T-helper 2 cell (primary cell): ENCODE measurements around the gene USH1C.

Source experiments
- DNase-seq, 5 experiments: peaks; one replicate each; pipeline versions ENCODE4 v3.0.0 to v3.0.0-alpha.2; 2012 to 2022
- total RNA-seq, 2 donors: gene quantifications; one replicate each; lab custom pipeline; 2026; lab: John Stamatoyannopoulos, UW

Gene USH1C
- 0 reads per million in 2 donors for total RNA-seq

DNA sequence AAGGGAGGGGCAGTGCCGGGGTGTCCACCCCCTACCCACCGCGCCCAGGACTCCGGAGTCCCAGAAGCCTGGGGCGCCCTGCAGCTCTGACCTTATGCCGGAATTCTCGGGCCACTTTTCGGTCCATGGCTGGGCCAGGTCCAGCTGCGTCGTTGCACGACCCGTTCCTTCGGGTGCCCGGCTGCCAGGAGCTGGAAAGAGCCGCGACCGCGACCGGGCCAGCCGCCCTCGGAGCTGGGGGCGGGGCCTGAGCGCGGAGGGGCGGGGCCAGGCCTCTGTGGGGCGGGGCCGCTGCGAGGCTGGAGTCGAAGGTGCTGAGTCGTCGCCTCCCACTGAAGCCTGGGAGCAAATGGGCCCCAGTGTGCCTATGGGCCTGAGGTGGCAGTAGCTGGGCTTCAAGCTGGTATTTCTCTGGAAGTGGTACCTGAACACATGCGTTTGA, at the start of gene USH1C:
Gene USH1C, minus strand, starts transcription at position 236 of the 442 bp plus-strand sequence. Its CDS starts 109 bp downstream, at position 127.
- no peak for DNase-seq

GRCh38 chr11:17593466-17594245, 49.4 kb upstream of the USH1C start:
- DNase-seq: no peak

GRCh38 chr11:17591293-17591692, 47.1 kb upstream of the USH1C start:
- DNase-seq: no peak

DNA sequence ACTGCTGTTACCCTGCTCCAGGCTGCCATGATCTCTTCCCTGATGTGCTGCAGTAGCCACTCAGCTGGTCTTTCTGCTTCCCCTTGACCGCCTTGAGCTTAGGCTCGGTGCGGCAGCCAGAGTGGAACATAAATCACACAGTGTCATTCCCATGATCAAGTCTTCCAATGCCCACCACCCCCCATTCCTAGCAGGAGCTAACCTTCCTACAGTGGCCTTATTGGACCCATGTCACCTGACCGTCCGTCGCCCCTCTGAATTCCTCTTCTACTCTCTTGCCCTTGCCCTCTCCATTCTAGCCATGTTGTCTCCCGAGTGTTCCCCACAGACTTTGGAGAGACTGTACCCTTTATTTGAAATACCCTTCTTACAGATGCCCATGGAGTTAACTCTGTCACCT, 46.2 kb upstream of the USH1C start:
- no peak for DNase-seq

DNA sequence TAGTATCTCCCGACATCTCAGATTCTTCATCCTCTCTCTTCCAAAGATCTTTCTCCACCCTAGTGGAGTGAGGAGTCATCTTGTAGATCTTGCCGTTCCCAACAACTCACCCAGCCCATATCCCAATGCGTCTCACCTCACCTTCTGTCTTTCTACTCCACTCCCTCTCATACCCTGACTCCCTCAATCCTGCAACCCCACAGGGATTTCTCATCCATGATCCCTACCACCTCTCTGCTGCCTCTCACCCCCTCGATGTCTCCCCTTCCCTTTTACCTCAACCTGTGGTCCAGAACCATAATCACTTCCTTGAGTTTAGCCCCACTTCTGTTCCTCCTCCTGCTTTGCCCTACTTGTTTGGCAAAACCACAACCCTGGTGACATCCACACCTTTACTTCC, 44.5 kb upstream of the USH1C start:
- DNase-seq: no peak

DNA sequence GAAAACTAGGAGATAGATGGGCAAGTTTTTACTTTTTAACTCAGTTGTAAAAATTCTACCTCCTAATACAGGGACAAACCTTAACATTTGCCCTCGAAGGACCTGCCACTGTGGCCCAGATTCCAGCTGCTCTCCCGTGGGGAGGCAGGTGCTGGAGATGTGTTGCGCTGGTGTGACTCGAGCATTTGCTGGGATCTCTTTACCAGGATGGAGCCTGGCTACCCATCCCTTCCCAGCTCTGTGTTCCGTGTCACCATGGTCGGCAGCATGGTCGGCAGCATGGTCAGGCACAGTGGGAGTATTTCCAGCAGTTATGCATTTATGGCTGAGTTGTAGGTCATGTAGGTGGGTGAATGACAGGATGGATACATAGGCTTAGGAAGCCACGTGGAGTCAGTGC, 44.0 kb upstream of the USH1C start:
- DNase-seq: no peak

- DNase-seq: no peak
Measured at GRCh38 chr11:17585911-17586695, 41.9 kb upstream of the USH1C start.

- DNase-seq: no peak
Measured at GRCh38 chr11:17581732-17582053, 37.5 kb upstream of the USH1C start.

DNA sequence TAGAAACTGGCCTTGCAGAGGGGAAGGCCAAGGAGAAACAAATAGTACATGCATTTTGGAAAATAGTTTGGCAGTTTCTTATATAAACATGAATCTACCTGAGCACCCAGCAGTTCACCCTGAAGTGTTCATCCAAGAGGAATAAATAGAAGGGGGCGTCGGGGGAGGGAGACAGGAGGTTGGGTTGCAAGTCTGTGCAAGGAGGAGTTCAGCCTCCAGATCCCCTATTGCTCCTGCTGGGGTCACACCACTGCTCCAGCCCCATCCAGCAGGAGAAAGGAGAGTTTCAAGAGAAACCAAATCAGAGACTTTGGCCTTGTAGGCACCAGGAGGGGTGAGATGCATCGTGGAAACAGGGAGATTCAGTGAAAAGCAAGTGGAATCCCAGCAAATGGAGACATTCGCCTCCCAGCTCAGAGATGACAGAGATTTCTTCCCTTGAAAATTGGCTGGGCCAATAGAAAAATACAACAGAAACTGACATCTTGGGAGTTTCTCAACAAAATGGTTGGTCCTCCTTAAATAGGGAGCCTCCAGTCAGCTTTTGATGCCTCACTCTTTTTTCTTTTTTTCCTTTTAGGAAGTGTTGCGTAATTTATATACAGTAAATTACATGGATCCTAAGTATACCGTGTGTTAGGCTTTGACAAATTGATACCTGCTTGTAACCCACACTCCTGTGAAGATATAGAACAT, 37.0 kb upstream of the USH1C start:
- no peak for DNase-seq

DNA sequence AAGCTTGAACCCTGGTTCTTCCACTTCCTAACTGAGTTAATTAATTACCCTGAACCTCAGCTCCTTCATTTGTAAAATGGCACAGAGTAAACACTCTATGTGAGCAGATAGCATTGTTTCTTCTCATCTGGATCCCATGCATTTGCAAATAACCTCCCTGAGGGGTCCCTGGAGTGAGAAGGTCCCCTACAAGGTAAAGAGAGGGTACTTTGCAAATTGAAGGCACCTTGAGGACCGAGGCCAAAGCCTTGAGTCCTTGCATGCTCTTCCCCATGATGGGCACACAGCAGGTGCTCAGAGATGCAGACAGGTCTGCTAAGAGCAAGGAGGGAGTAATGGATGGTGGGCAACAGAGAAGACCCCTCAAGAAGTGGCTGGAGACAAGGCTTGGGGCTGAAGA, 36.1 kb upstream of the USH1C start:
- no peak for DNase-seq

DNA sequence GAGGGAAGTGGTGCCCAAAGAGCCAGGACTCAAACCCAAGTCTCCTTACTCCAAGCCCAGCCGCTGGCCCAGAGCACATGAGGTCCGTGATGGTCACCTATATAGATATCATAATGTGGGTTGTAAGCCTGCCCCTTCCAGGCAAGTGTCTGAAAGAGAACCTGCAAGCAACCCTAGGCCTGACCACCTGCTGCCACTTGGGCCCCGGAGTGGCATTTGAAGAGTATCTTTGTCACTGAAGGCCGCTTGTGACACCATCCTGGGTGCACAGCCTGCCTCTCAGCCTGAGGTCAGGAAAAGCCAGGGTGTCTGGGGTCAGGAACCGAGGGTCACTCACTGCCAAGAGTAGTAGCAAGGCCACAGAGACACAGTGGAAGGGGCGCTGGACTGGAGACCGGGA, 35.2 kb upstream of the USH1C start:
- DNase-seq: no peak

GRCh38 chr11:17578958-17579357, 34.7 kb upstream of the USH1C start:
- no peak for DNase-seq

DNA sequence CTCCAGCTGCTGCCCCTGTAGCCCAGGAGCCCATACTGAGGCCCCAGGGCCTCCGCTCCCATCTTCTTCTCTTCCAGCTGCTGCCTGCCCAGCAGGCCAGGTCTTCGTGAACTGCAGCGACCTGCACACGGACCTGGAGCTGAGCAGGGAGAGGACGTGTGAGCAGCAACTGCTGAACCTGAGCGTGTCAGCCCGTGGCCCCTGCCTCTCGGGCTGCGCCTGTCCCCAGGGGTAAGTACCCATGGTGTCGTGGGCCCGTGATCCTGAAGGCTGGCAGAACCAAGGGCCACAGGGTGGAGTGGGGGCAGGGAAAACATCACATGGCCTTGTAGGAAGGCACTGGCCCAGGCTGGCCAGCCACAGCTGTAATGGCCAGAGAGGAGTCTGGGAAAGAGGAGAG, 34.1 kb upstream of the USH1C start:
- DNase-seq: no peak

DNA sequence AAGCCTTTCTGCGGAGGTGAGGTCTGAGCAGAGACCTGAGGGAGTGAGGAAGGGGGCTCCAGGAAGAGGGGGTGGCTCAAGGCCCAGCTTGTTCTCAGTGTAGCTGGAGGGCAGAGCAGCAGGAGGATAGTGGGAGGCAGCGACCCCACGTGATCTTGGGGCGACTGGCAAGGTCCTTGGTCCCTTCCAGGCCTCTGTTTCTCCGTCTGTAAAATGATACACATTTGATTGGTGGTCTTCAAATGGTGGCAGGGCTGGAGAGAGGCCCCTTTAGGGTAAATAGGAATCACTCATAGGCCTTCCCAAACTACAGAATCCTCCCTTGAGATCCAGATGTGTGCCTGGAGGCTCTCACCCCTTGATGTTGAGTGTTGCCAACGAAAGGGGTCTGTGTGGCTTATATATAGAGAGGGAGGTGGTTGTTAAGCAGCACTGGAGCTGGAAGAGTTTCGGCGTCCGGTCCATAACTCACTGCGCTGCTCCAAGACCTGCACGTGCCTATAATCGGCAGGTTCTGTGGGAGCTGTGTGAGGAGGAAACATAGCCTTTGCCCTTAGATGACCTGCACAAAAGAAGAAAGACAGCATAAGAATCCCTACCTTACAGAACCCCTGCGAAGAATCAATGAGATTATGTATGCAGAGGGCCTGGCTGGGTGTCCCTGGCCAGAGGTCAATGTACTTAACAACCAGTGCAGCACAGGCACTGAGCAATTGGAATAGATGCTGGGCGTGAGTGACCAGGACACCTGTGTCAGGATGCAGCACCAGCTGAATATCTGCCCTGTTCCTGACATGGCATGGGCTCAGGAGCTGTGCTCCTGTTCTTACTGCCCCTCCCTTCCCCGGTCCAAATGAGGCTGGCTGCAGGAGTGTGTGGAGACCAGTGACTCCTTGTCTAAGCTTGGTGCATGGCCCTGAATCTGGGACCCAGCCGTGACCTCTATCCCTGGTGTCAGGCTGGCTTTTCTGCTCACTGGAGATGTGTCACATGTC, 31.5 kb upstream of the USH1C start:
- DNase-seq: no peak

- DNase-seq: no peak
Measured at GRCh38 chr11:17574141-17575091, 30.2 kb upstream of the USH1C start.

DNA sequence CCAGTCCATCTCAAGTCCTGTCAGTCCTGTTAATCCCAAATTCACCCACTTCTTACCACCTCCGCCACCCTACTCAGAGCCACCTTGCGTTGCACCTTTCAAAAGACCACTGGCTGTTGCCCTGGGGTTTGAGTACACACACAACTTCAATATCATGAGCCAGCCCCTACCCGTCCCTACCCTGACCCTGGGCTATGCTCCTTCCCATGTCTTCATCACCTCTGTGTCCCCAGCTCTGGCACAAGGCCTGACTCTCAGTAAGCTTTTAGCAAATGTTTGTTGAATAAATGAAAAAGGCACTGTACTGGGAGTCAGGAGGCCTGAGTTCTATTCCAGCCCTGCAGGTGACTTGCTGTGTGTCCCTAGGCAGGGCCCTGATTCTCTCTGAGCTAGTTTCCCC, 29.3 kb upstream of the USH1C start:
- DNase-seq: no peak

DNA sequence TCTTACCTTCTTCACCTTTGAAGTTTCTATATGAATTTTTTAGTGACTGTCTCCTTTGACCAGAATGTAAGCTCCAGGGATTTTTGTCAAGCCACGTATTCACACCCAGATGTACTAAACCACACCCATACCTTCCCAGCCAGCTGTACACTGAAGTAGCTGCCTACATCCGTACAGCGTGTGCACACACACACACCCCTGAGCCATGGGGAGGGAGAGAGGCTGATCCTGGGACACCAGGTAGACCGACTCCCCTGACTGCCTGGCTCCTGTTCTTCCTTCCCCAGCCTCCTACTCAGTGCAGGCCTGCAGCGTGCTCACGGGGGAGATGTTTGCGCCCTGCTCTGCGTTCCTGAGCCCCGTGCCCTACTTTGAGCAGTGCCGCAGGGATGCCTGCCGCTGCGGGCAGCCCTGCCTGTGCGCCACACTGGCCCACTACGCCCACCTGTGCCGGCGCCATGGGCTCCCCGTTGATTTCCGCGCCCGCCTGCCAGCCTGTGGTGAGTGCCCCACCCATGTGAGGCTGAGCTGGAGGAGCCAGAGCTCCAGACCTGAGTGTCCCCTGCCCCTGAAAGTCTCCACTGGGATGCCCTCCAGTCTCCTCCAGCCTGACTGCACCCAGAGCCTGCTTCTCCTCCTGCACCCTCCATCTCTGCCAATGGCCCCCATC, 28.7 kb upstream of the USH1C start:
- no peak for DNase-seq

DNA sequence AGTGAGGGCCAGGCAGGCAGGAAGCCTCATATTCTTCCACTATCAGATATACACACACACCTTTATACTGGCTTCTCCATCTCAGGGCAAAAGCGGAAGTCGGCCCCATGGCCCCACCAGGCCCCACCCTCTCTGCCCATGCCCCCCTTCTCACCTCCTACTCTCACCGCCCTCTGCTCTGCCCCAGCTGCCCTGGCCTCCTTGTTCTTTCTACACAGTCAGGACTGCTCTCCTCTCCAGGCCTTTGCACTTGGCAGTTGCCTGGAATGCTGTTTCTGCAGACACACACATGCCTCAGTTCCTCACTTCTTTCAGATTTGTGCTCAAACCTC, 28.1 kb upstream of the USH1C start:
- no peak for DNase-seq

GRCh38 chr11:17571431-17572358, 27.5 kb upstream of the USH1C start:
- DNase-seq: no peak

GRCh38 chr11:17570034-17570433, 25.8 kb upstream of the USH1C start:
- DNase-seq: no peak
